DMS114 treated with DMSO at 0.1 percent for 48 hours (cell line): Measurements from ENCODE around the gene TMEM185B.

ENCODE experiments used
- DNase-seq: peaks from one replicate; lab custom pipeline; 2025; ENCODE audit not compliant: unreplicated experiment; lab: John Stamatoyannopoulos, UW

TMEM185B gene

GRCh38 chr2:120252225-120253020 is 29.2 kb upstream of the TMEM185B start, which contains the start of gene RALB:
Gene RALB (plus strand): TSS chr2:120252852. CDS start chr2:120278665, 25,813 bp downstream.
- DNase-seq, result peak; percentile 80

GRCh38 chr2:120251880-120252224 is 28.7 kb upstream of the TMEM185B start:
- no peak for DNase-seq

GRCh38 chr2:120251078-120251477 is 27.9 kb upstream of the TMEM185B start:
- no peak for DNase-seq

GRCh38 chr2:120250640-120251039 is 27.4 kb upstream of the TMEM185B start:
- no peak for DNase-seq

- no peak for DNase-seq
Measured at GRCh38 chr2:120247851-120248250, 24.7 kb upstream of the TMEM185B start.

GRCh38 chr2:120246546-120247300 is 23.5 kb upstream of the TMEM185B start:
- no peak for DNase-seq

GRCh38 chr2:120245520-120246332 is 22.5 kb upstream of the TMEM185B start:
- no peak for DNase-seq

GRCh38 chr2:120244656-120245519 is 21.7 kb upstream of the TMEM185B start:
- DNase-seq, result no peak

GRCh38 chr2:120243875-120244553 is 20.8 kb upstream of the TMEM185B start:
- no peak for DNase-seq

- no peak for DNase-seq
Measured at GRCh38 chr2:120243211-120243610, 20.0 kb upstream of the TMEM185B start.

GRCh38 chr2:120241684-120242083 is 18.5 kb upstream of the TMEM185B start:
- DNase-seq, result no peak

GRCh38 chr2:120240901-120241429 is 17.8 kb upstream of the TMEM185B start:
- DNase-seq, result no peak

- no peak for DNase-seq
Measured at GRCh38 chr2:120239488-120240287, 16.5 kb upstream of the TMEM185B start.

- DNase-seq, result no peak
Measured at GRCh38 chr2:120238728-120239487, 15.7 kb upstream of the TMEM185B start.

- DNase-seq, result no peak
Measured at GRCh38 chr2:120237491-120237902, 14.3 kb upstream of the TMEM185B start.

- DNase-seq, result no peak
Measured at GRCh38 chr2:120236791-120237190, 13.6 kb upstream of the TMEM185B start.

GRCh38 chr2:120236316-120236715 is 13.1 kb upstream of the TMEM185B start:
- no peak for DNase-seq

GRCh38 chr2:120235681-120236080 is 12.5 kb upstream of the TMEM185B start:
- DNase-seq, result no peak
